MM.1S (cell line): ENCODE data around the gene CANT1.

Experiments
- EZH2 ChIP-seq: fragments of 300-600 bp; sonication (generic); optimal IDR thresholded peaks from 2 replicates; pipeline ENCODE3; 2017; ENCODE audit warnings: low read depth, mild to moderate bottlenecking, antibody characterized with exemption, low read length, mixed read lengths
- EZH2phosphoT487 ChIP-seq: fragments of 300-600 bp; sonication (generic); IDR thresholded peaks from 2 replicates; pipeline ENCODE4 v1.6.1; 2018; ENCODE audit warnings: antibody characterized with exemption, low read length
- TF ChIP-seq, protein P1 (sequence below): fragments of 300-600 bp; sonication (generic); IDR thresholded peaks from 2 replicates; pipeline ENCODE4 v1.5.1; 2016; ENCODE audit warnings: antibody characterized with exemption, low read length, mixed read lengths

DNA sequence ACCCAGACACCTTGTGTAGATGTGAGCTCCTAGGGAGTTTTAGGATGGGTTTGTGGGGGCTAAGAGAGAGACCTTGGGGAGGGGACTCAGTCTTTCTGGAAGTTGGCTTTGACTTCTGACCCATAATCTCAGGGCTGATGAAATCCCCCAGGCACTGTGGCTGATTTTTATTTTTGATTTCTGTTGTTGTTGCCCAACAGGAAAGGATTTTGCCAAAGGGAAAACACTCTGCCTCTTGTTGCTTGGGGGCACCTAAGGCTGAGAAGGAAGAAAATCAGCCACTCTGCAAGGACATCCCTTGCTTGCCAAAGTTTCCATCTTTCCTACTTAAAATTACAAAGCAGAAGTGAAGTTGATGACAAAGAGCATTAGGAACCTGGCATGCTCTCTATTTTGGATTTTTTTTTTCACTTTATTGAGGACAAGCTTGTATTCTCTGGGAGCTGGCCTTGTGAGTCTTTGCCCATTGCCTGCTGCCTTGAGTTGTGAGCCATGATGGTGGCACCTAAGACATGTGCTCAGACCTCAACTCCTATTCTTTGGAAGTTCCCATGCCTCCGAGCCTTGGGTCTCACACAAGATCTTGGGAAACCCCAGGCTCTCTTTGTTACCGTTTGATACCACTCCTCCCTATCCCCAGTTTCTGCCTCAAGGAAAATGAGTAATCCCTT is 11.2 kb upstream of the CANT1 start:
- no peak for TF ChIP-seq EZH2phosphoT487
- TF ChIP-seq, protein P1, sequence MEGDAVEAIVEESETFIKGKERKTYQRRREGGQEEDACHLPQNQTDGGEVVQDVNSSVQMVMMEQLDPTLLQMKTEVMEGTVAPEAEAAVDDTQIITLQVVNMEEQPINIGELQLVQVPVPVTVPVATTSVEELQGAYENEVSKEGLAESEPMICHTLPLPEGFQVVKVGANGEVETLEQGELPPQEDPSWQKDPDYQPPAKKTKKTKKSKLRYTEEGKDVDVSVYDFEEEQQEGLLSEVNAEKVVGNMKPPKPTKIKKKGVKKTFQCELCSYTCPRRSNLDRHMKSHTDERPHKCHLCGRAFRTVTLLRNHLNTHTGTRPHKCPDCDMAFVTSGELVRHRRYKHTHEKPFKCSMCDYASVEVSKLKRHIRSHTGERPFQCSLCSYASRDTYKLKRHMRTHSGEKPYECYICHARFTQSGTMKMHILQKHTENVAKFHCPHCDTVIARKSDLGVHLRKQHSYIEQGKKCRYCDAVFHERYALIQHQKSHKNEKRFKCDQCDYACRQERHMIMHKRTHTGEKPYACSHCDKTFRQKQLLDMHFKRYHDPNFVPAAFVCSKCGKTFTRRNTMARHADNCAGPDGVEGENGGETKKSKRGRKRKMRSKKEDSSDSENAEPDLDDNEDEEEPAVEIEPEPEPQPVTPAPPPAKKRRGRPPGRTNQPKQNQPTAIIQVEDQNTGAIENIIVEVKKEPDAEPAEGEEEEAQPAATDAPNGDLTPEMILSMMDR: no peak
- no peak for TF ChIP-seq EZH2
